ENCODE measurements around the gene LGALS7B. TPM values are rescaled to one million over a fixed set of nuclear protein-coding genes. Genes with fewer than 3 reads are reported as not detected.

Gene LGALS7B
- total and polyA plus RNA-seq, 12 donors: 0.33 to 1.0 TPM; not detected in 10

GRCh38 chr19:38833092-38833425 lies 44.1 kb downstream of the LGALS7B start:
- TF ChIP-seq POLR2A (IDR thresholded peaks at IDR 0.05): no peak
- TF ChIP-seq, protein P1, sequence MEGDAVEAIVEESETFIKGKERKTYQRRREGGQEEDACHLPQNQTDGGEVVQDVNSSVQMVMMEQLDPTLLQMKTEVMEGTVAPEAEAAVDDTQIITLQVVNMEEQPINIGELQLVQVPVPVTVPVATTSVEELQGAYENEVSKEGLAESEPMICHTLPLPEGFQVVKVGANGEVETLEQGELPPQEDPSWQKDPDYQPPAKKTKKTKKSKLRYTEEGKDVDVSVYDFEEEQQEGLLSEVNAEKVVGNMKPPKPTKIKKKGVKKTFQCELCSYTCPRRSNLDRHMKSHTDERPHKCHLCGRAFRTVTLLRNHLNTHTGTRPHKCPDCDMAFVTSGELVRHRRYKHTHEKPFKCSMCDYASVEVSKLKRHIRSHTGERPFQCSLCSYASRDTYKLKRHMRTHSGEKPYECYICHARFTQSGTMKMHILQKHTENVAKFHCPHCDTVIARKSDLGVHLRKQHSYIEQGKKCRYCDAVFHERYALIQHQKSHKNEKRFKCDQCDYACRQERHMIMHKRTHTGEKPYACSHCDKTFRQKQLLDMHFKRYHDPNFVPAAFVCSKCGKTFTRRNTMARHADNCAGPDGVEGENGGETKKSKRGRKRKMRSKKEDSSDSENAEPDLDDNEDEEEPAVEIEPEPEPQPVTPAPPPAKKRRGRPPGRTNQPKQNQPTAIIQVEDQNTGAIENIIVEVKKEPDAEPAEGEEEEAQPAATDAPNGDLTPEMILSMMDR (IDR thresholded peaks at IDR 0.05): no peak
- H3K36me3 ChIP-seq (replicated peaks in 1 of 2): peaks cover 0 to 55% of the 10 kb centered on the region in 2 donors
- H3K4me3 ChIP-seq: no peak overlapping the region
- H3K9me3 ChIP-seq (replicated peaks in 1 of 3): no peaks in the 10 kb centered on the region
- no peaks in the 10 kb centered on the region for H3K27me3 ChIP-seq
- 74 to 99% (median 86%) methylated on average over 7 of the region's 7 CpGs for WGBS, 4 donors
- H3K27ac ChIP-seq: peak overlapping the region in 4 of 5 donors; percentile 83 to 99 (median 94)
- H3K4me1 ChIP-seq (replicated peaks in 1 of 2): peaks cover 24 to 55% of the 10 kb centered on the region in 2 donors
- no peak for DNase-seq
- intact Hi-C loops (cut with DNase I): no loop called here

GRCh38 chr19:38834104-38834490 lies 45.1 kb downstream of the LGALS7B start:
- no peak for TF ChIP-seq POLR2A (IDR thresholded peaks at IDR 0.05)
- TF ChIP-seq, protein P1 (IDR thresholded peaks at IDR 0.05): no peak
- intact Hi-C loops (cut with DNase I): no loop called here
- H3K27me3 ChIP-seq: no peaks in the 10 kb centered on the region
- H3K27ac ChIP-seq: peak overlapping the region in 1 of 5 donors; percentile 2
- no peak overlapping the region for H3K4me3 ChIP-seq
- peaks cover 28 to 63% of the 10 kb centered on the region in 2 donors for H3K4me1 ChIP-seq (replicated peaks in 1 of 2)
- DNase-seq: no peak
- H3K36me3 ChIP-seq (replicated peaks in 1 of 2): peaks cover 0 to 55% of the 10 kb centered on the region in 2 donors
- no peaks in the 10 kb centered on the region for H3K9me3 ChIP-seq (replicated peaks in 1 of 3)
- 94 to 100% (median 95%) methylated on average over 4 of the region's 4 CpGs for WGBS, 4 donors

- intact Hi-C loops (cut with DNase I): no loop called here
- Histone ChIP-seq H3K4me3 (no peak overlapping the region), H3K27me3 (no peaks in the 10 kb centered on the region), H3K4me1 (replicated peaks in 1 of 2) (peaks cover 28 to 65% of the 10 kb centered on the region in 2 donors), H3K27ac (peak overlapping the region in 4 of 5 donors; percentile 2 to 79 (median 68)), H3K36me3 (replicated peaks in 1 of 2) (peaks cover 0 to 55% of the 10 kb centered on the region in 2 donors), H3K9me3 (replicated peaks in 1 of 3) (no peaks in the 10 kb centered on the region)
- 93 to 99% (median 95%) methylated on average over 6 of the region's 6 CpGs for WGBS, 4 donors
- TF ChIP-seq POLR2A (IDR thresholded peaks at IDR 0.05): no peak
- TF ChIP-seq, protein P1 (IDR thresholded peaks at IDR 0.05): no peak
- DNase-seq: no peak
These were observed 45.6 kb downstream of the LGALS7B start for GRCh38 chr19:38834590-38834989.

DNA sequence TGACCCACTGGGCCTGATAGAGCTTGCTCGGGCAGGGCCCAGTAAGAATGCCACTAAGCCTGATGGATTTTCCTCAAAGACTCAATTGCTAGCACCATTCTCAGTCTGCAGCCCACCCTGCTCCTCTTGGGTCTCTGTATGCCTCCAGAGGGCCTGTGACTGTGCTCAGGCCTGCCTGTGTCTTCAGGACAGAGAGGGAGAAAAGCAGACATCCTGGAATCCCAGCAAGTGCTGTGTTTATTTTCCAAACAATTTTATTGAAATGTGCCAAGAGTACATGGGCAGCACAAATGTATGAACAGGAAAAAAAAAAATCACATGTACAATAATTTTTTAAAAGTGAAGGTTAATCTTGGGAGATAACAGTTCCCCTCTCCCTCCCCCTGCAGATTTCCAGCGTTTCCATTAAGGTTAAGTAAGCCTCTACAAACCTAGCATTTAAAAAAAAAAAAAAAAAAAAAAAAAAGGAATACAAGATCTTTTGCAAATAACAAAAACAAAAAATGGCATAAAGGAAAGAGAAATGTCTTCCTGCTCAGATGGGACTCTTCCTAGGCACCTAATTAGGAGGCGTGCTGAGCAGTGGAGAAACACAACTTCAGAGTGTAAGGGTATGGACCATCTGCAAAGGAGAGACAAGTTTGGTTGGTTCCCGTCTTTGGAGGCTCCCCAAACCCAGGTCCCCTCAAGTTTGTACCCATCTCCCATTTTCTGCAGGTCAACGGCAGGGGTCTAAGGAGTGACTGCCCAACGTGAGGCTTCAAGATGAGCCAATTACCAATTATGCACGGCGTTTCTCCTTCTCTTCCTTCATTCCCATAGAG lies 47.4 kb downstream of the LGALS7B start:
- Histone ChIP-seq H3K27ac (peak overlapping the region; percentile 27 to 86 (median 71)), H3K9me3 (replicated peaks in 1 of 3) (no peaks in the 10 kb centered on the region), H3K4me3 (no peak overlapping the region), H3K27me3 (no peaks in the 10 kb centered on the region), H3K4me1 (replicated peaks in 1 of 2) (peaks cover 30 to 63% of the 10 kb centered on the region in 2 donors), H3K36me3 (replicated peaks in 1 of 2) (peaks cover 0 to 64% of the 10 kb centered on the region in 2 donors)
- DNase-seq: no peak
- TF ChIP-seq POLR2A (IDR thresholded peaks at IDR 0.05): no peak
- TF ChIP-seq, protein P1 (IDR thresholded peaks at IDR 0.05): no peak
- WGBS, 4 donors: 60 to 70% (median 64%) methylated on average over 8 of the region's 8 CpGs
- intact Hi-C loops (cut with DNase I): no loop called here
